HL-60 (cell line): ENCODE measurements around the gene CDKL1.

Experiments
- DNase-seq, 2 experiments: peaks; one replicate each; pipeline ENCODE4 v3.0.0-alpha.2; 2010 to 2020; ENCODE audit warnings: low read depth in 1 of 2, low spot score in 1 of 2
- H3K27ac ChIP-seq: fragments of 250-450 bp; sonication (Bioruptor Pico); replicated peaks from 2 replicates; pipeline ENCODE4 v1.5.1; 2020; ENCODE audit warnings: mild to moderate bottlenecking, moderate library complexity
- H3K27me3 ChIP-seq: fragments of 250-450 bp; sonication (Bioruptor Pico); 2 replicates; pipeline ENCODE4 v1.5.1; 2021; ENCODE audit warnings: mild to moderate bottlenecking, moderate library complexity; ENCODE audit not compliant: insufficient read depth, poor library complexity, severe bottlenecking
- H3K4me3 ChIP-seq: replicated peaks from 2 replicates; pipeline ENCODE4 v1.5.1; 2011; ENCODE audit warnings: mild to moderate bottlenecking, control low read depth, low read length; ENCODE audit not compliant: insufficient read depth
- CTCF ChIP-seq: IDR thresholded peaks from one replicate; pipeline ENCODE4 v1.5.1; 2011; ENCODE audit warnings: low read length, control low read depth, inconsistent platforms; ENCODE audit not compliant: insufficient read depth
- GABPA ChIP-seq: IDR thresholded peaks from 2 replicates; pipeline ENCODE4 v1.6.1; 2012; ENCODE audit warnings: low read depth
- POLR2AphosphoS5 ChIP-seq: IDR thresholded peaks from 2 replicates; pipeline ENCODE4 v1.6.1; 2012; ENCODE audit warnings: low read depth
- REST ChIP-seq: IDR thresholded peaks from 2 replicates; pipeline ENCODE4 v1.6.1; 2012; ENCODE audit warnings: low read depth; ENCODE audit not compliant: insufficient replicate concordance
- SPI1 ChIP-seq: IDR thresholded peaks from 2 replicates; pipeline ENCODE4 v1.6.1; 2012; ENCODE audit warnings: low read depth, mild to moderate bottlenecking, borderline replicate concordance

CDKL1 gene

GRCh38 chr14:50360851-50361250 lies 35.8 kb downstream of the CDKL1 start:
- no peak overlapping the region for H3K4me3 ChIP-seq
- TF ChIP-seq GABPA = no peak
- TF ChIP-seq SPI1 = no peak
- no peak for TF ChIP-seq REST
- TF ChIP-seq POLR2AphosphoS5 = no peak
- TF ChIP-seq CTCF = no peak
- no peak for DNase-seq
- no peak overlapping the region for H3K27ac ChIP-seq
- H3K27me3 ChIP-seq = no peaks in the 10 kb centered on the region

- Histone ChIP-seq H3K4me3 (no peak overlapping the region), H3K27ac (no peak overlapping the region), H3K27me3 (no peaks in the 10 kb centered on the region)
- TF ChIP-seq REST = no peak
- no peak for TF ChIP-seq CTCF
- TF ChIP-seq SPI1 = no peak
- DNase-seq = no peak
Observed at GRCh38 chr14:50360093-50360492, 36.6 kb downstream of the CDKL1 start.

- no peaks in the 10 kb centered on the region for H3K27me3 ChIP-seq
- DNase-seq = no peak
- TF ChIP-seq REST = no peak
- no peak for TF ChIP-seq POLR2AphosphoS5
- H3K4me3 ChIP-seq = no peak overlapping the region
- no peak overlapping the region for H3K27ac ChIP-seq
Observed at GRCh38 chr14:50359631-50360030, 37.0 kb downstream of the CDKL1 start.
